DND-41 (cell line): Measurements from ENCODE around the gene SOCS3.
A peak's percentile ranks its signal among the peaks of the same experiment; 100 is the strongest.

Experiments used
- ATAC-seq: fragments of 200-7000 bp; cut with Tn5 transposase; 3 replicates; pipeline ENCODE4 v1.9.1; 2021; ENCODE audit warnings: low read depth; ENCODE audit not compliant: insufficient read depth
- DNase-seq: peaks from one replicate; pipeline ENCODE4 v3.0.0-alpha.2; 2020
- H2AFZ ChIP-seq: 2 replicates; pipeline ENCODE4 v1.6.0; 2012; ENCODE audit warnings: low read depth, low read length
- H3K27ac ChIP-seq: 2 replicates; pipeline ENCODE4 v1.5.1; 2012; ENCODE audit warnings: low read length, inconsistent platforms
- H3K27me3 ChIP-seq: fragments of 200-600 bp; sonication (generic); 2 replicates; pipeline ENCODE4 v1.6.0; 2012; ENCODE audit warnings: low read length, mild to moderate bottlenecking, inconsistent platforms; ENCODE audit not compliant: insufficient read depth, poor library complexity
- H3K36me3 ChIP-seq: 2 replicates; pipeline ENCODE4 v1.5.1; 2012; ENCODE audit warnings: low read length, inconsistent platforms; ENCODE audit not compliant: insufficient read depth
- H3K4me1 ChIP-seq: 2 replicates; pipeline ENCODE4 v1.5.1; 2012; ENCODE audit warnings: mild to moderate bottlenecking, low read length; ENCODE audit not compliant: insufficient read depth
- H3K4me2 ChIP-seq: 2 replicates; pipeline ENCODE4 v1.6.0; 2012; ENCODE audit warnings: mild to moderate bottlenecking, moderate library complexity, low read length, inconsistent platforms; ENCODE audit not compliant: insufficient read depth
- H3K4me3 ChIP-seq, 2 experiments: fragments of 200-600 bp in 1 of 2; shearing (Covaris generic) in 1 of 2; 2 replicates each; pipeline ENCODE4 v1.5.1; 2012 to 2016; ENCODE audit warnings: inconsistent platforms in 2 of 2, low read length in 2 of 2, mild to moderate bottlenecking in 2 of 2, low read depth in 1 of 2, moderate library complexity in 1 of 2
- H3K79me2 ChIP-seq: 2 replicates; pipeline ENCODE4 v1.6.0; 2012; ENCODE audit warnings: low read length, inconsistent platforms; ENCODE audit not compliant: insufficient read depth
- H3K9ac ChIP-seq: 2 replicates; pipeline ENCODE4 v1.6.0; 2012; ENCODE audit warnings: low read depth, mild to moderate bottlenecking, inconsistent platforms, low read length, moderate library complexity
- H3K9me3 ChIP-seq: 2 replicates; pipeline ENCODE4 v1.5.1; 2012; ENCODE audit warnings: low read length, moderate library complexity, mild to moderate bottlenecking, inconsistent platforms; ENCODE audit not compliant: insufficient read depth, severe bottlenecking
- H4K20me1 ChIP-seq: 2 replicates; pipeline ENCODE4 v1.6.0; 2012; ENCODE audit warnings: low read length; ENCODE audit not compliant: insufficient read depth
- EZH2 ChIP-seq: IDR thresholded peaks from 3 replicates; pipeline ENCODE4 v1.6.1; 2012; ENCODE audit warnings: borderline replicate concordance, low read depth, mild to moderate bottlenecking, moderate library complexity, low read length, inconsistent platforms; ENCODE audit not compliant: severe bottlenecking
- TF ChIP-seq, protein P1 (sequence below): IDR thresholded peaks from 2 replicates; pipeline ENCODE4 v1.5.1; 2012; ENCODE audit warnings: borderline replicate concordance, low read length, moderate library complexity, mild to moderate bottlenecking; ENCODE audit not compliant: poor library complexity, severe bottlenecking; ENCODE audit errors: extremely low read depth

Gene SOCS3

DNA sequence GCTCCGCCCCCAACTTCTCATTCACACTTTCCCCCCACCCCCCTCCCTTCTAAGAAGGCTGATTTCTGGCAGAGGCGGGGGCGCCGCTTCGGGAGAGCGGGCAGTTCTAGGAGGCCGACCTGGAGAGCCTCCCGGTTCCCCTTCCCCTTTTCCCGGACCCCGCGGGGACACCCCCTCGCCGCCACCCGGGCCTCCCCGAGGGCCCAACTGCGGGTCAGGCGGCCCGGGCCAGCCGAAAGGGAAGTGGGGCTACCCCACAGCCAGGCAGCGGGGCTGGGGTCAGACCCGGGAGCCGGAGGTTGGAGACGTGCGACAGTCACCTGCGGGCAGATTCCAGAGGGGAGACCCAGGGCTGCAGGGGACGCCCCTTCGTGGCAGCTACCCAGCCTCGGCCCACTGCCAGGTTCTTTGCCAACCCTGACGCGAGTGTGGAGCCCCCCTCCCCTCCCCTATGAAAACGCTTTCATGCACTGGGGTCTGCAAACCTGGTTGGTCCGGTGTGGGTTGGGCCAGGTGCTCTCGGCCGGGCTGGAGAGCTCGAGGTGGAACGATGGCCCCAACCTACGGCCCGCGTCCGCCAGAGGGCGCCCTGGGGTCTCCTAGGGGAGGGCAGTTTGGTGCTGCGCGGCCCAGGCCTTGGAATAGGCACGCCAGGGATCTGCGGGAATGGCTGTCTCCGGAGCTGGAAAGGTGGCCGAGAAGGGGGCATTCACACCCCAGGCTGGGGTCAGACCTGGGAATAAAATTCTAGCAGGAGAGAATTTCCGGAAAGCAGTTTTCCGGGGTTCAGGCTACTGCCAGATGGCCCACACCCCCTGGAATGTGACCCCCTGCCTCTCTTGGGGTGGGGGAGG, 721 bp upstream of the SOCS3 start:
- no peaks in the 10 kb centered on the region for H3K36me3 ChIP-seq
- peak overlapping the region; percentile 80 for H2AFZ ChIP-seq
- H3K9ac ChIP-seq = peak overlapping the region; percentile 66
- peaks cover 14% of the 10 kb centered on the region for H3K27me3 ChIP-seq
- peaks cover 19% of the 10 kb centered on the region for H3K4me1 ChIP-seq
- peak overlapping the region; percentile 29; the same call in 1 of the 2 replicates for H3K27ac ChIP-seq
- H3K4me2 ChIP-seq = peak overlapping the region; percentile 86
- H3K79me2 ChIP-seq = no peaks in the 10 kb centered on the region
- no peak for TF ChIP-seq EZH2
- TF ChIP-seq, protein P1, sequence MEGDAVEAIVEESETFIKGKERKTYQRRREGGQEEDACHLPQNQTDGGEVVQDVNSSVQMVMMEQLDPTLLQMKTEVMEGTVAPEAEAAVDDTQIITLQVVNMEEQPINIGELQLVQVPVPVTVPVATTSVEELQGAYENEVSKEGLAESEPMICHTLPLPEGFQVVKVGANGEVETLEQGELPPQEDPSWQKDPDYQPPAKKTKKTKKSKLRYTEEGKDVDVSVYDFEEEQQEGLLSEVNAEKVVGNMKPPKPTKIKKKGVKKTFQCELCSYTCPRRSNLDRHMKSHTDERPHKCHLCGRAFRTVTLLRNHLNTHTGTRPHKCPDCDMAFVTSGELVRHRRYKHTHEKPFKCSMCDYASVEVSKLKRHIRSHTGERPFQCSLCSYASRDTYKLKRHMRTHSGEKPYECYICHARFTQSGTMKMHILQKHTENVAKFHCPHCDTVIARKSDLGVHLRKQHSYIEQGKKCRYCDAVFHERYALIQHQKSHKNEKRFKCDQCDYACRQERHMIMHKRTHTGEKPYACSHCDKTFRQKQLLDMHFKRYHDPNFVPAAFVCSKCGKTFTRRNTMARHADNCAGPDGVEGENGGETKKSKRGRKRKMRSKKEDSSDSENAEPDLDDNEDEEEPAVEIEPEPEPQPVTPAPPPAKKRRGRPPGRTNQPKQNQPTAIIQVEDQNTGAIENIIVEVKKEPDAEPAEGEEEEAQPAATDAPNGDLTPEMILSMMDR = peak; percentile 96
- DNase-seq (peak; percentile 83), ATAC-seq (peak; percentile 67)
- peak overlapping the region; percentile 12 to 58; a peak in 3 of 4 replicates for H3K4me3 ChIP-seq
- H4K20me1 ChIP-seq = peaks cover 15% of the 10 kb centered on the region; the same call in 1 of the 2 replicates
- H3K9me3 ChIP-seq = no peaks in the 10 kb centered on the region

GRCh38 chr17:78359321-78359996, 418 bp downstream of the SOCS3 start:
- TF ChIP-seq EZH2 = no peak
- TF ChIP-seq, protein P1 = no peak
- Histone ChIP-seq H3K9me3 (no peaks in the 10 kb centered on the region), H3K79me2 (no peaks in the 10 kb centered on the region), H3K4me3 (peak overlapping the region; percentile 23 to 58; a peak in 3 of 4 replicates), H3K4me2 (peak overlapping the region; percentile 86), H3K36me3 (no peaks in the 10 kb centered on the region), H2AFZ (peak overlapping the region; percentile 61), H3K9ac (peak overlapping the region; percentile 66), H4K20me1 (peaks cover 15% of the 10 kb centered on the region; the same call in 1 of the 2 replicates), H3K27me3 (peaks cover 8% of the 10 kb centered on the region), H3K4me1 (peaks cover 19% of the 10 kb centered on the region), H3K27ac (peak overlapping the region; percentile 44)
- no peak for ATAC-seq
- DNase-seq = no peak

GRCh38 chr17:78358538-78359320, 1.1 kb downstream of the SOCS3 start:
- H4K20me1 ChIP-seq = peaks cover 15% of the 10 kb centered on the region; the same call in 1 of the 2 replicates
- H3K27me3 ChIP-seq = peaks cover 11% of the 10 kb centered on the region
- H3K4me3 ChIP-seq = peak overlapping the region in 1 of 2 experiments; percentile 58; a peak in 3 of 4 replicates
- H3K9ac ChIP-seq = peak overlapping the region; percentile 66; the same call in 1 of the 2 replicates
- no peaks in the 10 kb centered on the region for H3K36me3 ChIP-seq
- DNase-seq (no peak), ATAC-seq (no peak)
- H3K27ac ChIP-seq = no peak overlapping the region
- H3K79me2 ChIP-seq = no peaks in the 10 kb centered on the region
- H3K9me3 ChIP-seq = no peaks in the 10 kb centered on the region
- H3K4me1 ChIP-seq = peaks cover 19% of the 10 kb centered on the region
- TF ChIP-seq, protein P1 = no peak
- TF ChIP-seq EZH2 = no peak
- H2AFZ ChIP-seq = no peak overlapping the region
- peak overlapping the region; percentile 86 for H3K4me2 ChIP-seq
